Measurements from ENCODE around the gene PCDHA11.

DNA sequence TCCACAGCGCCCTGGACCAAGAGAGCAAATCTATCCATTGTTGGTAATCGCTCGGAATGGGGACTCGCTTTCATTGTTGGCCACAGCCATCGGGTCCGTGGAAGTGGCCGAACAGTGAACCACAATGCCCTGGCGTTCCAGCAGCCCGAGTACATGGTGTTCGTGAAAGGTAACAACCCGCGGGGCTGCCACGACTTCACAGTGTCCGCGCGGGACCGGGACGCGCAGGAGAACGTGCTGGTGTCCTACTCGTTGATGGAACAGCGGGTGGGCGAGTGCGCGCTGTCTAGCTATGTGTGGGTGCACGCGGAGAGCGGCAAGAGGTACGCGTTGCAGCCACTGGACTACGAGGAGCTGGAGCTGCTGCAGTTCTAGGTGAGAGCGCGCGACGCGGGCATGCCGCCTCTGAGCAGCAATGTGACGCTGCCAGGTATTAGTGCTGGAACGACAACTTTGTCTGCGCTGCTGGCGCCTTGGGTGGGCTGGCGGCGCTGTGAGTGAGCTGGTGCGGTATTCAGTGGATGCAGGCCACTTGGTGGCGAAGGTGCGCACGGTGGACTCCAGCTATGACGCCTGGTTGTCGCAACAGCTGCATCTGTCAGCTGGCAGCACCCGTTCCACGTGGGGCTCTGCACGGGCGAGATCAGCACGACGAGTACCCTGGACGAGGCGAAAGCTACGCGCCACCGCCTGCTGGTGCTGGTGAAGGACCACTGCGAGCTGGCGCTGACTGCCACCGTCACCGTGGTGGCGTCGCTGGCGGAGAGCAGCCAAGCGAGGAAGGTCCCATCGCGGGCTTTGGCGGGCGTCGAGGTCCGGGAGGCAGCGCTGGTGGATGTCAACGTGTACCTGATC is 6.1 kb upstream of the PCDHA11 start:
- no peak for TF ChIP-seq KDM1A (IDR thresholded peaks at IDR 0.05; ENCODE audit: borderline replicate concordance)
- no peak for TF ChIP-seq SMARCA5 (IDR thresholded peaks at IDR 0.05)
- no peak for TF ChIP-seq FOXM1 (IDR thresholded peaks at IDR 0.05; ENCODE audit: low read depth, low read length)
- TF ChIP-seq, protein P1, sequence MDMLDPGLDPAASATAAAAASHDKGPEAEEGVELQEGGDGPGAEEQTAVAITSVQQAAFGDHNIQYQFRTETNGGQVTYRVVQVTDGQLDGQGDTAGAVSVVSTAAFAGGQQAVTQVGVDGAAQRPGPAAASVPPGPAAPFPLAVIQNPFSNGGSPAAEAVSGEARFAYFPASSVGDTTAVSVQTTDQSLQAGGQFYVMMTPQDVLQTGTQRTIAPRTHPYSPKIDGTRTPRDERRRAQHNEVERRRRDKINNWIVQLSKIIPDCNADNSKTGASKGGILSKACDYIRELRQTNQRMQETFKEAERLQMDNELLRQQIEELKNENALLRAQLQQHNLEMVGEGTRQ (IDR thresholded peaks at IDR 0.05; ENCODE audit: borderline replicate concordance, low read depth, low read length), result no peak
- TF ChIP-seq RAD21 (IDR thresholded peaks at IDR 0.05; ENCODE audit: insufficient read depth, low read depth, low read length), result no peak
- no peak for TF ChIP-seq POLR2AphosphoS5 (IDR thresholded peaks at IDR 0.05; ENCODE audit: low read length)
- no peak for TF ChIP-seq BRCA1 (IDR thresholded peaks at IDR 0.05; ENCODE audit: low read depth, low read length)
- TF ChIP-seq EZH2 (IDR thresholded peaks at IDR 0.05; ENCODE audit: borderline replicate concordance, control insufficient read depth, low read depth, low read length), result no peak
- TF ChIP-seq TBL1XR1 (IDR thresholded peaks at IDR 0.05; ENCODE audit: low read depth, low read length), result no peak
- TF ChIP-seq POLR2A (IDR thresholded peaks at IDR 0.05; ENCODE audit: low read depth, low read length), result no peak
- TF ChIP-seq ZZZ3 (IDR thresholded peaks at IDR 0.05; ENCODE audit: control insufficient read depth, insufficient read length, low read depth), result no peak
- no peak for TF ChIP-seq ATF3 (IDR thresholded peaks at IDR 0.05; ENCODE audit: borderline replicate concordance, extremely low read depth, low read depth, low read length)
- no peak for TF ChIP-seq REST (IDR thresholded peaks at IDR 0.05; ENCODE audit: low read depth, low read length)

Data from GM12878 (cell line).